HepG2 (cell line): ENCODE measurements around the gene SYNE1. TPM values are rescaled to one million over a fixed set of nuclear protein-coding genes. Genes with fewer than 3 reads are reported as not detected.

Experiments
- ATAC-seq: fragments of 200-7000 bp; cut with Tn5 transposase; 3 replicates; pipeline ENCODE4 v1.9.1; 2020; ENCODE audit warnings: mild to moderate bottlenecking, moderate library complexity
- BruUV-seq: library from RNA; stranded (reverse); fragments of 400-500 nt; replicated peaks from 2 replicates; lab custom pipeline; 2021; lab: Mats Ljungman, UMichigan
- CTCF ChIA-PET: fragments of 300-600 bp; formaldehyde crosslinking; extraction: SDS; loops from one replicate; lab custom pipeline; 2021; ENCODE audit warnings: low total read pairs, inconsistent platforms, low intra/inter-chr PET ratio; lab: Yijun Ruan, JAX
- POLR2A ChIA-PET: fragments of 350-600 bp; sonication (Branson Sonifier 250); formaldehyde crosslinking; loops from one replicate; lab custom pipeline; 2020; ENCODE audit warnings: antibody characterized with exemption, inconsistent platforms; lab: Yijun Ruan, JAX
- DNase-seq: peaks from one replicate; pipeline ENCODE4 v3.0.0-alpha.2; 2015; ENCODE audit warnings: low spot score
- FAIRE-seq: peaks from 3 replicates; lab custom pipeline; 2011; peaks lifted over from hg19 to GRCh38; lab: Jason Lieb, UNC
- H2AFZ ChIP-seq: one replicate; pipeline ENCODE4 v1.6.1; 2011; ENCODE audit warnings: low read length, inconsistent platforms
- H3K27ac ChIP-seq: fragments of 300-600 bp; 3 replicates; pipeline ENCODE4 v1.8.0; 2011; ENCODE audit warnings: mixed run types, mild to moderate bottlenecking, mixed read lengths, low read length, inconsistent platforms; ENCODE audit not compliant: insufficient read depth; ENCODE audit errors: extremely low read length
- H3K27me3 ChIP-seq, 2 experiments: fragments of 200-600 bp in 1 of 2; 2 replicates in 1 of 2; 3 replicates in 1 of 2; pipeline versions ENCODE4 v1.6.0 to v1.8.0; 2011; ENCODE audit warnings: low read length in 2 of 2, mild to moderate bottlenecking in 2 of 2, moderate library complexity in 2 of 2, inconsistent platforms in 1 of 2; ENCODE audit not compliant: insufficient read depth in 2 of 2, control insufficient read depth in 1 of 2
- H3K36me3 ChIP-seq, 2 experiments: fragments of 200-600 bp in 1 of 2; replicated peaks in 1 of 2; 2 replicates in 1 of 2; 3 replicates in 1 of 2; pipeline versions ENCODE4 v1.5.1 to v1.8.0; 2011; ENCODE audit warnings: low read length in 2 of 2, inconsistent platforms in 1 of 2; ENCODE audit not compliant: insufficient read depth in 2 of 2, control insufficient read depth in 1 of 2
- H3K4me1 ChIP-seq: 2 replicates; pipeline ENCODE4 v1.5.1; 2012; ENCODE audit warnings: low read length, inconsistent platforms; ENCODE audit not compliant: insufficient read depth
- H3K4me2 ChIP-seq: 2 replicates; pipeline ENCODE4 v1.6.0; 2011; ENCODE audit warnings: low read depth, low read length, inconsistent platforms
- H3K4me3 ChIP-seq, 3 experiments: fragments of 200-600 bp in 1 of 3; sonication (generic), shearing (Covaris generic) in 1 of 3; replicated peaks in 1 of 3; 2 replicates each; pipeline ENCODE4 v1.5.1; 2011 to 2016; ENCODE audit warnings: low read length in 3 of 3, inconsistent platforms in 2 of 3, low read depth in 2 of 3, mild to moderate bottlenecking in 2 of 3, control low read depth in 1 of 3, mixed read lengths in 1 of 3; ENCODE audit not compliant: insufficient read depth in 1 of 3
- H3K79me2 ChIP-seq: one replicate; pipeline ENCODE4 v1.6.1; 2011; ENCODE audit warnings: low read length, inconsistent platforms; ENCODE audit not compliant: insufficient read depth
- H3K9ac ChIP-seq: 2 replicates; pipeline ENCODE4 v1.6.0; 2011; ENCODE audit warnings: mild to moderate bottlenecking, low read depth, low read length, inconsistent platforms; ENCODE audit not compliant: insufficient read depth
- H3K9me3 ChIP-seq: 2 replicates; pipeline ENCODE4 v1.5.1; 2012; ENCODE audit warnings: mild to moderate bottlenecking, low read length
- H4K20me1 ChIP-seq: 2 replicates; pipeline ENCODE4 v1.6.0; 2011; ENCODE audit warnings: inconsistent platforms, mild to moderate bottlenecking, low read length, moderate library complexity; ENCODE audit not compliant: insufficient read depth
- EP300 ChIP-seq, 3 experiments: sonication (generic) in 1 of 3; formaldehyde crosslinking in 1 of 3; IDR thresholded peaks; 2 replicates each; pipeline versions ENCODE4 v1.5.1 to v1.6.1; 2011 to 2020; ENCODE audit warnings: low read depth in 2 of 3, low read length in 2 of 3, borderline replicate concordance in 1 of 3, improper control_type of control experiment in 1 of 3, mild to moderate bottlenecking in 1 of 3, missing genetic modification reagents in 1 of 3, moderate library complexity in 1 of 3
- ETS1 ChIP-seq: sonication (generic); formaldehyde crosslinking; IDR thresholded peaks from 2 replicates; pipeline ENCODE4 v1.4.0; 2020; ENCODE audit warnings: missing genetic modification reagents
- HNRNPUL1 ChIP-seq: fragments of 200-400 bp; formaldehyde crosslinking; IDR thresholded peaks from 2 replicates; pipeline ENCODE4 v1.6.1; 2017; ENCODE audit warnings: low read depth, mild to moderate bottlenecking, low read length, moderate library complexity
- MAFK ChIP-seq, 2 experiments: IDR thresholded peaks in 1 of 2; conservative IDR thresholded peaks in 1 of 2; 2 replicates each; pipeline ENCODE4 v1.6.1; 2011; ENCODE audit warnings: improper control_type of control experiment in 2 of 2, low read length in 2 of 2
- SALL1 ChIP-seq: sonication (generic); formaldehyde crosslinking; IDR thresholded peaks from 2 replicates; pipeline ENCODE4 v1.8.0; 2022; ENCODE audit warnings: mild to moderate bottlenecking, missing genetic modification reagents
- STAT5B ChIP-seq: sonication (generic); formaldehyde crosslinking; IDR thresholded peaks from 2 replicates; pipeline ENCODE4 v1.4.0; 2020; ENCODE audit warnings: missing genetic modification reagents
- TBX2 ChIP-seq: sonication (generic); formaldehyde crosslinking; IDR thresholded peaks from 2 replicates; pipeline ENCODE4 v1.5.0; 2020; ENCODE audit warnings: missing genetic modification reagents, mild to moderate bottlenecking, borderline replicate concordance
- WGBS: methylation state at CpG from one replicate; pipeline ENCODE4 v1.1.6; 2017; ENCODE audit warnings: low lambda C conversion rate; 5-methylcytosine and 5-hydroxymethylcytosine counted together
- in situ Hi-C: cut with HindIII; loops from 2 replicates; pipeline ENCODE4 v1.10.0; 2017; ENCODE audit warnings: low pct_unique_long_range_greater_than_20kb; ENCODE audit not compliant: extremely low pct_ligation_motif_present
- intact Hi-C: fragments of 100-400 bp; cut with micrococcal nuclease; formaldehyde crosslinking; loops from one replicate; pipeline ENCODE4 v1.10.0; 2022; ENCODE audit not compliant: unreplicated experiment
- polyA plus RNA-seq, 8 experiments: library from polyadenylated mRNA; depleted of rRNA in 3 of 8; stranded (reverse) in 7 of 8; unstranded in 1 of 8; fragments of >200 nt; fragmentation: Illumina TruSeq in 4 of 8; extraction: Trizol in 4 of 8; gene quantifications; 2 replicates each; pipeline versions ENCODE4 v1.2.1 to v1.2.3, GENCODE V29; 2011 to 2016; ENCODE audit warnings: low read depth in 4 of 8, missing spikeins in 1 of 8, mixed read lengths in 1 of 8; ENCODE audit not compliant: insufficient read depth in 1 of 8
- total RNA-seq, 5 experiments: library from RNA; depleted of rRNA; stranded (reverse); fragments of >200 nt; fragmentation: Illumina TruSeq; extraction: Trizol; gene quantifications; 2 replicates each; pipeline ENCODE4 v1.2.3, GENCODE V29; 2016; ENCODE audit warnings: low read depth in 1 of 5
- TF ChIP-seq, protein P1 (sequence below): sonication (generic); formaldehyde crosslinking; IDR thresholded peaks from 2 replicates; pipeline ENCODE4 v1.4.0; 2020; ENCODE audit warnings: missing genetic modification reagents
- TF ChIP-seq, protein P2 (sequence below): IDR thresholded peaks from 2 replicates; pipeline ENCODE4 v1.6.1; 2016; ENCODE audit warnings: low read depth, missing genetic modification reagents, missing compliant biosample characterization
- TF ChIP-seq, protein P3 (sequence below): sonication (generic); formaldehyde crosslinking; IDR thresholded peaks from 2 replicates; pipeline ENCODE4 v1.4.0; 2020; ENCODE audit warnings: missing genetic modification reagents

Gene SYNE1
- total and polyA plus RNA-seq, 2 of the 13 experiments (the other 11 are each of a cell fraction or from before 2014, with no cell fraction given): 5.5 to 15.9 TPM

GRCh38 chr6:152482289-152482688, 154.9 kb downstream of the SYNE1 start (continued):
- TF ChIP-seq HNRNPUL1: no peak
- TF ChIP-seq STAT5B (CRISPR knock-in tag): no peak
- TF ChIP-seq MAFK (conservative IDR thresholded peaks at IDR 0.05 in 1 of 2, IDR thresholded peaks at IDR 0.05 in 1 of 2; ENCODE audit: low read length in 2 of 2): peak; percentile 78; a peak in 3 of 4 replicates
- no peak for TF ChIP-seq TBX2
- TF ChIP-seq SALL1 (CRISPR knock-in tag): no peak
- TF ChIP-seq, all 625 proteins: peak for 2

GRCh38 chr6:152478377-152479010, 158.7 kb downstream of the SYNE1 start:
- CTCF ChIA-PET: no interaction called here
- no peak for DNase-seq
- Histone ChIP-seq H3K4me1 (no peaks in the 10 kb centered on the region), H4K20me1 (no peaks in the 10 kb centered on the region), H3K9ac (no peak overlapping the region), H2AFZ (no peak overlapping the region), H3K27me3 (no peaks in the 10 kb centered on the region), H3K9me3 (no peaks in the 10 kb centered on the region), H3K79me2 (no peaks in the 10 kb centered on the region), H3K36me3 (no peaks in the 10 kb centered on the region), H3K27ac (no peak overlapping the region), H3K4me3 (no peak overlapping the region), H3K4me2 (no peak overlapping the region)
- intact Hi-C loops (no loop called here), in situ Hi-C loops (no loop called here)
- no peak for TF ChIP-seq ETS1
- TF ChIP-seq EP300 (IDR thresholded peaks at IDR 0.05; ENCODE audit: low read depth in 2 of 2, low read length in 2 of 2): no peak
- no peak for TF ChIP-seq EP300 (CRISPR knock-in tag; IDR thresholded peaks at IDR 0.05; ENCODE audit: borderline replicate concordance)
- TF ChIP-seq, protein P1, sequence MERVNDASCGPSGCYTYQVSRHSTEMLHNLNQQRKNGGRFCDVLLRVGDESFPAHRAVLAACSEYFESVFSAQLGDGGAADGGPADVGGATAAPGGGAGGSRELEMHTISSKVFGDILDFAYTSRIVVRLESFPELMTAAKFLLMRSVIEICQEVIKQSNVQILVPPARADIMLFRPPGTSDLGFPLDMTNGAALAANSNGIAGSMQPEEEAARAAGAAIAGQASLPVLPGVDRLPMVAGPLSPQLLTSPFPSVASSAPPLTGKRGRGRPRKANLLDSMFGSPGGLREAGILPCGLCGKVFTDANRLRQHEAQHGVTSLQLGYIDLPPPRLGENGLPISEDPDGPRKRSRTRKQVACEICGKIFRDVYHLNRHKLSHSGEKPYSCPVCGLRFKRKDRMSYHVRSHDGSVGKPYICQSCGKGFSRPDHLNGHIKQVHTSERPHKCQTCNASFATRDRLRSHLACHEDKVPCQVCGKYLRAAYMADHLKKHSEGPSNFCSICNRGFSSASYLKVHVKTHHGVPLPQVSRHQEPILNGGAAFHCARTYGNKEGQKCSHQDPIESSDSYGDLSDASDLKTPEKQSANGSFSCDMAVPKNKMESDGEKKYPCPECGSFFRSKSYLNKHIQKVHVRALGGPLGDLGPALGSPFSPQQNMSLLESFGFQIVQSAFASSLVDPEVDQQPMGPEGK (CRISPR knock-in tag): no peak
- TF ChIP-seq, protein P2, sequence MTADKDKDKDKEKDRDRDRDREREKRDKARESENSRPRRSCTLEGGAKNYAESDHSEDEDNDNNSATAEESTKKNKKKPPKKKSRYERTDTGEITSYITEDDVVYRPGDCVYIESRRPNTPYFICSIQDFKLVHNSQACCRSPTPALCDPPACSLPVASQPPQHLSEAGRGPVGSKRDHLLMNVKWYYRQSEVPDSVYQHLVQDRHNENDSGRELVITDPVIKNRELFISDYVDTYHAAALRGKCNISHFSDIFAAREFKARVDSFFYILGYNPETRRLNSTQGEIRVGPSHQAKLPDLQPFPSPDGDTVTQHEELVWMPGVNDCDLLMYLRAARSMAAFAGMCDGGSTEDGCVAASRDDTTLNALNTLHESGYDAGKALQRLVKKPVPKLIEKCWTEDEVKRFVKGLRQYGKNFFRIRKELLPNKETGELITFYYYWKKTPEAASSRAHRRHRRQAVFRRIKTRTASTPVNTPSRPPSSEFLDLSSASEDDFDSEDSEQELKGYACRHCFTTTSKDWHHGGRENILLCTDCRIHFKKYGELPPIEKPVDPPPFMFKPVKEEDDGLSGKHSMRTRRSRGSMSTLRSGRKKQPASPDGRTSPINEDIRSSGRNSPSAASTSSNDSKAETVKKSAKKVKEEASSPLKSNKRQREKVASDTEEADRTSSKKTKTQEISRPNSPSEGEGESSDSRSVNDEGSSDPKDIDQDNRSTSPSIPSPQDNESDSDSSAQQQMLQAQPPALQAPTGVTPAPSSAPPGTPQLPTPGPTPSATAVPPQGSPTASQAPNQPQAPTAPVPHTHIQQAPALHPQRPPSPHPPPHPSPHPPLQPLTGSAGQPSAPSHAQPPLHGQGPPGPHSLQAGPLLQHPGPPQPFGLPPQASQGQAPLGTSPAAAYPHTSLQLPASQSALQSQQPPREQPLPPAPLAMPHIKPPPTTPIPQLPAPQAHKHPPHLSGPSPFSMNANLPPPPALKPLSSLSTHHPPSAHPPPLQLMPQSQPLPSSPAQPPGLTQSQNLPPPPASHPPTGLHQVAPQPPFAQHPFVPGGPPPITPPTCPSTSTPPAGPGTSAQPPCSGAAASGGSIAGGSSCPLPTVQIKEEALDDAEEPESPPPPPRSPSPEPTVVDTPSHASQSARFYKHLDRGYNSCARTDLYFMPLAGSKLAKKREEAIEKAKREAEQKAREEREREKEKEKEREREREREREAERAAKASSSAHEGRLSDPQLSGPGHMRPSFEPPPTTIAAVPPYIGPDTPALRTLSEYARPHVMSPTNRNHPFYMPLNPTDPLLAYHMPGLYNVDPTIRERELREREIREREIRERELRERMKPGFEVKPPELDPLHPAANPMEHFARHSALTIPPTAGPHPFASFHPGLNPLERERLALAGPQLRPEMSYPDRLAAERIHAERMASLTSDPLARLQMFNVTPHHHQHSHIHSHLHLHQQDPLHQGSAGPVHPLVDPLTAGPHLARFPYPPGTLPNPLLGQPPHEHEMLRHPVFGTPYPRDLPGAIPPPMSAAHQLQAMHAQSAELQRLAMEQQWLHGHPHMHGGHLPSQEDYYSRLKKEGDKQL (CRISPR knock-in tag): no peak
- TF ChIP-seq, protein P3, sequence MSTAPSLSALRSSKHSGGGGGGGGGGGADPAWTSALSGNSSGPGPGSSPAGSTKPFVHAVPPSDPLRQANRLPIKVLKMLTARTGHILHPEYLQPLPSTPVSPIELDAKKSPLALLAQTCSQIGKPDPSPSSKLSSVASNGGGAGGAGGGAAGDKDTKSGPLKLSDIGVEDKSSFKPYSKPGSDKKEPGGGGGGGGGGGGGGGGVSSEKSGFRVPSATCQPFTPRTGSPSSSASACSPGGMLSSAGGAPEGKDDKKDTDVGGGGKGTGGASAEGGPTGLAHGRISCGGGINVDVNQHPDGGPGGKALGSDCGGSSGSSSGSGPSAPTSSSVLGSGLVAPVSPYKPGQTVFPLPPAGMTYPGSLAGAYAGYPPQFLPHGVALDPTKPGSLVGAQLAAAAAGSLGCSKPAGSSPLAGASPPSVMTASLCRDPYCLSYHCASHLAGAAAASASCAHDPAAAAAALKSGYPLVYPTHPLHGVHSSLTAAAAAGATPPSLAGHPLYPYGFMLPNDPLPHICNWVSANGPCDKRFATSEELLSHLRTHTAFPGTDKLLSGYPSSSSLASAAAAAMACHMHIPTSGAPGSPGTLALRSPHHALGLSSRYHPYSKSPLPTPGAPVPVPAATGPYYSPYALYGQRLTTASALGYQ: no peak
- no peak for ATAC-seq
- POLR2A ChIA-PET: no interaction called here
- FAIRE-seq: no peak
- 21% methylated on average over 11 of the region's 11 CpGs for WGBS
- BruUV-seq: no TSS peak
